ENCODE results near the gene C1orf174.

The C1orf174 gene

GRCh38 chr1:3929126-3929525 is 29.1 kb upstream of the C1orf174 start:
- no peaks in the 10 kb centered on the region for H3K9me3 ChIP-seq (replicated peaks in 1 of 11)
- no peaks in the 10 kb centered on the region for H3K27me3 ChIP-seq
- no peak overlapping the region for H3K4me3 ChIP-seq
- H3K4me2 ChIP-seq = no peak overlapping the region
- H3K27ac ChIP-seq = no peak overlapping the region
- H3K36me3 ChIP-seq = no peaks in the 10 kb centered on the region
- 0 out of 22 replicates have a peak, but pooled peaks cover 0 to 6% (median 0%) of the 10 kb centered on the region in 11 experiments for H4K20me1 ChIP-seq
- peaks cover 0 to 5% (median 0%) of the 10 kb centered on the region in 10 experiments; a peak in 1 of 20 replicates for H3K4me1 ChIP-seq
- H3K9ac ChIP-seq = no peak overlapping the region
- TF ChIP-seq Cebpa-rat (IDR thresholded peaks at IDR 0.05) = no peak

DNA sequence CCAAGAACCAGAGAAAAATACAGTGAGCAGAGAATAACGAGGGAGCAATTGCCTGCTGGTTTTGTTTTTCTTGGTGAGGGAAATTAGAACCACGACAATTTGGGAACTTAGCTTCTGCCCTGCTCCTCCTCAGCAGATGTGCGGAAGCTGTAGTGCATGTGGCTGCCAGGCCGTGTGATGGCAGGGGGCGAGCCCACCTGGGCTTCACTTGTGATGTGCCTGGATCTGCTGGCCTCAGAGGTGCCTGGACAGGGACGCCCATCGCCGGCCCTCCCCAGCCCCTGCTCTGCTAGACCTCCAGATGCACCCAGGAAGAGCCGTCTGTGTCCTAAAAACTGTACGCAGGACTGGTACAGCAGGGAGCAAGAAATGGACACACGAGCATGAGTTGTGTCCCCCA is 28.5 kb upstream of the C1orf174 start:
- H3K27me3 ChIP-seq = no peaks in the 10 kb centered on the region
- no peak for TF ChIP-seq Cebpa-rat (IDR thresholded peaks at IDR 0.05)
- no peak overlapping the region for H3K9ac ChIP-seq
- no peak overlapping the region for H3K4me3 ChIP-seq
- no peaks in the 10 kb centered on the region for H3K9me3 ChIP-seq (replicated peaks in 1 of 11)
- H3K4me1 ChIP-seq = peaks cover 0 to 5% (median 0%) of the 10 kb centered on the region in 10 experiments; a peak in 1 of 20 replicates
- no peaks in the 10 kb centered on the region for H3K36me3 ChIP-seq
- no peak overlapping the region for H3K27ac ChIP-seq
- no peak overlapping the region for H3K4me2 ChIP-seq
- 0 out of 22 replicates have a peak, but pooled peaks cover 0 to 7% (median 0%) of the 10 kb centered on the region in 11 experiments for H4K20me1 ChIP-seq

DNA sequence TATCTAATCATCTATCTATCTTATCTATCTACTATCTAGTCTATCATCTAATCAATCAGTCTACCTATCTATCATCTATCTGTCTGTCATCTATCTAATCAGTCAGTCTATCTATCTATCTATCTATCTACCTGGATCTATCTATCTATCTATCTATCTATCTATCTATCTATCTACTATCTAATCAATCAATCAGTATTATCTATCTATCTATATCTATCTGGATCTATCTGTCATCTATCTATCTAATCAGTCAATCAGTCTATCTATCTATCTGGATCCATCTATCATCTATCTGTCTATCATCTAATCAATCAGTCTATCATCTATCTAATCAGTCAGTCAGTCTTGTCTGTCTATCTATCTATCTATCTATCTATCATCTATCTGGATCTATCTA is 26.9 kb upstream of the C1orf174 start:
- no peaks in the 10 kb centered on the region; a peak in 1 of 22 replicates for H3K9me3 ChIP-seq (replicated peaks in 1 of 11)
- H3K27me3 ChIP-seq = no peaks in the 10 kb centered on the region
- no peak for TF ChIP-seq Cebpa-rat (IDR thresholded peaks at IDR 0.05)
- peaks cover 0 to 5% (median 0%) of the 10 kb centered on the region in 10 experiments; a peak in 1 of 20 replicates for H3K4me1 ChIP-seq
- no peak overlapping the region for H3K4me2 ChIP-seq
- H4K20me1 ChIP-seq = 0 out of 22 replicates have a peak, but pooled peaks cover 0 to 7% (median 0%) of the 10 kb centered on the region in 11 experiments
- no peak overlapping the region for H3K4me3 ChIP-seq
- H3K9ac ChIP-seq = no peak overlapping the region
- no peaks in the 10 kb centered on the region for H3K36me3 ChIP-seq
- H3K27ac ChIP-seq = no peak overlapping the region

DNA sequence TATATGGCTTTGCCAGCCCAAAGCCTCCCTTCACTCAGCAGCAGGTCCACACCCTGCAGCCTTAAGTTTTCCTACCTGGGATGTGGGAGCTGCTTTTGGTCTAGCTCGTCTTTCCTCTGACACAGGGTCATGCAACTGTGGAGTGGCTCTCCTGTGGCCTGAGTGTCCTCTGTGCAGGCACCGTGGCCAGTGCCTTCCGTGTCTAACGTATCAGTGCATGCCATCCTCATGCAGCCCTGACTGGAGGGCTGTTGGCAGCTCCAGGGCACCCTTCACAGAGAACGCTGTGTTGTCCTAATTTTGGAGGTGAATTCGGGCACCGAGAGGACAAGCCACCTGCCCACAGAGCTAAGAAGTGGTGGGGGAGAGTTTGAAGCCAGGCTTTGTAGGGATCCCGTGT is 25.7 kb upstream of the C1orf174 start:
- Histone ChIP-seq H3K9ac (no peak overlapping the region), H3K27me3 (no peaks in the 10 kb centered on the region), H3K9me3 (replicated peaks in 1 of 11) (no peaks in the 10 kb centered on the region; a peak in 1 of 22 replicates), H3K4me1 (peaks cover 0 to 5% (median 0%) of the 10 kb centered on the region in 10 experiments; a peak in 1 of 20 replicates), H3K4me3 (no peak overlapping the region), H3K27ac (no peak overlapping the region), H3K4me2 (no peak overlapping the region), H4K20me1 (0 out of 22 replicates have a peak, but pooled peaks cover 0 to 7% (median 0%) of the 10 kb centered on the region in 11 experiments), H3K36me3 (no peaks in the 10 kb centered on the region)
- no peak for TF ChIP-seq Cebpa-rat (IDR thresholded peaks at IDR 0.05)

GRCh38 chr1:3925256-3925655 is 25.2 kb upstream of the C1orf174 start:
- no peaks in the 10 kb centered on the region for H3K36me3 ChIP-seq
- H3K9me3 ChIP-seq (replicated peaks in 1 of 11) = no peaks in the 10 kb centered on the region; a peak in 1 of 22 replicates
- H3K27ac ChIP-seq = no peak overlapping the region
- no peak overlapping the region for H3K4me2 ChIP-seq
- no peak overlapping the region for H3K9ac ChIP-seq
- no peak for TF ChIP-seq Cebpa-rat (IDR thresholded peaks at IDR 0.05)
- H4K20me1 ChIP-seq = 0 out of 22 replicates have a peak, but pooled peaks cover 0 to 7% (median 0%) of the 10 kb centered on the region in 11 experiments
- H3K4me3 ChIP-seq = no peak overlapping the region
- peaks cover 0 to 5% (median 0%) of the 10 kb centered on the region in 10 experiments; a peak in 1 of 20 replicates for H3K4me1 ChIP-seq
- no peaks in the 10 kb centered on the region for H3K27me3 ChIP-seq

DNA sequence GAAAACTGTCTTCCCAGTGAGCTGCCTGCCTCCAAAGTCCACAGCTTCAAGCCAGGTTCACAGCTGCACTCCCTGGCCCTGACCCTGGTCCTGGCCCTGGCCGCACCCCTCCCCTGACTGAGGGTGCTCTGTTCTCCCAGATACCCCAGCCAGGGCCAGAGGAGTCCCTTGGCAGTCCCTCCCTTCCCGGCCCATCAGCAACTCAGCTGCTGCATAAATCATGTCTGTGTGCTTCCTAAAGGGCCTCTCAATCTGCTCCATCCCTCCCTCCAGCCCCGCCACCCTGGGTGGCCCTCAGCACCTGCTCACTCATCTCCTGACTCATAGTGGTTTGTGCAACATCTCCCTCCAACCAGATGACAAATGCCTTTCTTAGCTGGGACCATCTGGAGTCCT is 24.8 kb upstream of the C1orf174 start:
- Histone ChIP-seq H3K27me3 (no peaks in the 10 kb centered on the region), H3K27ac (no peak overlapping the region), H3K9ac (no peak overlapping the region), H3K4me1 (peaks cover 0 to 5% (median 0%) of the 10 kb centered on the region in 10 experiments; a peak in 1 of 20 replicates), H3K4me2 (no peak overlapping the region), H3K9me3 (replicated peaks in 1 of 11) (no peaks in the 10 kb centered on the region; a peak in 1 of 22 replicates), H4K20me1 (0 out of 22 replicates have a peak, but pooled peaks cover 0 to 7% (median 0%) of the 10 kb centered on the region in 11 experiments), H3K36me3 (no peaks in the 10 kb centered on the region), H3K4me3 (no peak overlapping the region)
- TF ChIP-seq Cebpa-rat (IDR thresholded peaks at IDR 0.05) = no peak

DNA sequence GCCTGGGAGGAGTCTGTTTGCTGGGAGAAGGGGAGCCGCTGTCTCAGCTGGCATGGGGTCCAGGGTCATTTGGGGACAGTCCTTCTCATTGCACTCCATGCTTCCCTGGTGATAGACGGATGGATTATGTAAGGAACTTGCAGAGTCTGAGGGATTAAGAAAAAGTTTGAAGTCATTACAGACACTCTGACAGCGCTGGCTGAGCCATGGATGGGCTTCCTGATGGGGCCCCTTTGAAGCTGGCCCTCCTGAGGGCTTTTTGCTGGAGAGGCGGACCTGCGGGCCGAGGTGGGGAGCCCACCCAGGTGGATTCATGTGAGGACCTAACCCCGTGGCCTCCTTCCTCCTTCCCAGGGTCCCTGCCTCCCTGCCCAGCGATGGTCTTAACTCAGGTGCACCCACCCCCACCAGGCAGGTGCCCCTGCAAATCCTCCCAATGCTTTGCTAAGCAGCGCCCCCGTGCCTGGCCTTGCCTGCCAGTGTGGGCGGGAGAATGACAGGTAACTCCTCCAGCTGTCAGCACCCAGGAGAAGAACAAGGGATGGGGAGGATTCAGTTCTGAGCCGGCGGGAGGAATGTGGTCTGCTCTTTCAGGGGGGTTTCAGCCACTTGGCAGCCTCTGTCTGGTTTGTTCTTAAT is 24.2 kb upstream of the C1orf174 start:
- Histone ChIP-seq H3K27me3 (no peaks in the 10 kb centered on the region), H3K4me2 (no peak overlapping the region), H4K20me1 (0 out of 22 replicates have a peak, but pooled peaks cover 0 to 7% (median 0%) of the 10 kb centered on the region in 11 experiments), H3K36me3 (no peaks in the 10 kb centered on the region), H3K9me3 (replicated peaks in 1 of 11) (peaks cover 0 to 4% (median 0%) of the 10 kb centered on the region in 11 experiments; a peak in 4 of 22 replicates), H3K4me3 (no peak overlapping the region), H3K4me1 (peaks cover 0 to 5% (median 0%) of the 10 kb centered on the region in 10 experiments; a peak in 1 of 20 replicates), H3K27ac (no peak overlapping the region), H3K9ac (no peak overlapping the region)
- TF ChIP-seq Cebpa-rat (IDR thresholded peaks at IDR 0.05) = no peak

DNA sequence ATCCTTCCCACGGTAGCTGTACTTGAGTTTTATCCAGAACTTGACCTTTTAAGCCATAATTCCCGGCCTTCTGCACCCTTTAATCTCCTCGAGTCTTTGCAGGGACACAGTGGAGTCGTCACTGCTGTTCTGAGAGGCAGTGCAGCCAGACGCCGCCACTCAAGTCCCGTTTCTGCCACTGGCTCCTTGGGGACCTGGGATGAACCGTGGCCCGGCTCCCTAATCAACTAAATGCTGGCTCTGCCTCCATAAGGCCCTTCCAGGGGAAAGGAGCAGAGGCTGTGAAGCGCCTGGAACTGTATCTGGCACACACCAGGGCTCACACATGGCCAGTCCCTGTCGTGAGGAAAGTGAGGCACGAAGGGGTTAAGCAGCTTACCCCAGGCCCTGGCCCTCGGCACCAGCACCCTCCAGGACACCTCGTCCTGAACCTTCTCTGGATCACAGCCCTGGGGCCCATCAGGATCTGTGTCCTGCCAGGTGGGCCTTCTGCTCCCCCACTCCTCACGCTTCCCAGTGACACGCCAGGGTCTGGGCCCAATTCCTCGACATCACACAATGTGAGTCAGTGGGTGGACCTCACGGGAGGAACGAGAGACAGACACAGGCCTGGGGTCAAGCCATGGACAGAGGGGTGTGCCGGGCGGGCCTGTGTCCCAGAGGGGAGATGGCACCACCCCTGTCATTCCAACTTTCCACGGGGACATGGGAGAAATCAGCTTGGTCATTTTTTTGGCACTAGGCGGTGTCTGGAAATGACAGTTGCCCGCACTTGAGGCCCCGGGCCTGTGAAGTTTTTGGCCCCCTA is 23.5 kb upstream of the C1orf174 start:
- peaks cover 0 to 12% (median 6%) of the 10 kb centered on the region in 11 experiments; a peak in 9 of 22 replicates for H3K9me3 ChIP-seq (replicated peaks in 1 of 11)
- peaks cover 0 to 5% (median 0%) of the 10 kb centered on the region in 10 experiments; a peak in 1 of 20 replicates for H3K4me1 ChIP-seq
- no peak overlapping the region for H3K9ac ChIP-seq
- H3K36me3 ChIP-seq = no peaks in the 10 kb centered on the region
- no peaks in the 10 kb centered on the region for H3K27me3 ChIP-seq
- H3K27ac ChIP-seq = no peak overlapping the region
- no peak for TF ChIP-seq Cebpa-rat (IDR thresholded peaks at IDR 0.05)
- 0 out of 22 replicates have a peak, but pooled peaks cover 0 to 7% (median 0%) of the 10 kb centered on the region in 11 experiments for H4K20me1 ChIP-seq
- no peak overlapping the region for H3K4me2 ChIP-seq
- H3K4me3 ChIP-seq = no peak overlapping the region

DNA sequence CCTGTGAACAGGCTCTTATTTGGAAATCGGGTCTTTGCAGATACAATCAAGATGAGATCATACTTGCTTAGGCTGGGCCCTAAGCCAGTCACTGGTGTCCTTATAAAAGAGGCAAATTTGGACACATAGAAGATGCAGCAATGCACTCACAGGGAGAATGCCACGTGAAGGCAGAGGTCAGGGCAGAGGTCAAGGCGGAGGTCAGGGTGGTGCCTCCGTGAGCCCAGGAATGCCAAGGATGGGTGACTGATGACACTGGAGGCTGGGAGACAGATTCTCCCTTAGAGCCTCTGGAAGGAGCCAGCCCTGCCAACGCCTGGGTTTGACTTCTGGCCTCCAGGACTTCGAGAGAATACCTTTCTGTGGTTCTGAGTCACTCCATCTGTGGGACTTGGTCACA is 22.8 kb upstream of the C1orf174 start:
- H3K27me3 ChIP-seq = no peaks in the 10 kb centered on the region
- TF ChIP-seq Cebpa-rat (IDR thresholded peaks at IDR 0.05) = no peak
- H4K20me1 ChIP-seq = 0 out of 22 replicates have a peak, but pooled peaks cover 0 to 7% (median 0%) of the 10 kb centered on the region in 11 experiments
- no peak overlapping the region for H3K27ac ChIP-seq
- peaks cover 0 to 17% (median 10%) of the 10 kb centered on the region in 11 experiments; a peak in 13 of 22 replicates for H3K9me3 ChIP-seq (replicated peaks in 1 of 11)
- H3K4me1 ChIP-seq = peaks cover 0 to 5% (median 0%) of the 10 kb centered on the region in 10 experiments; a peak in 1 of 20 replicates
- H3K4me3 ChIP-seq = no peak overlapping the region
- H3K9ac ChIP-seq = no peak overlapping the region
- no peak overlapping the region for H3K4me2 ChIP-seq
- H3K36me3 ChIP-seq = no peaks in the 10 kb centered on the region

All from BLaER1 treated with 17β-estradiol and CSF1 and Interleukin-3, amounts not matched to agents 10 nM and 100 nM (cell line).